22Rv1 (cell line): Measurements from ENCODE around the gene PRSS21.

ENCODE experiments used
- CTCF ChIP-seq: fragments of 450-650 bp; IDR thresholded peaks from 2 replicates; pipeline ENCODE4 v1.5.1; 2017; ENCODE audit warnings: mild to moderate bottlenecking
- ZFX ChIP-seq: fragments of 450-650 bp; IDR thresholded peaks from 2 replicates; pipeline ENCODE4 v1.6.1; 2017; ENCODE audit warnings: antibody characterized with exemption, borderline replicate concordance

- TF ChIP-seq ZFX (no peak), CTCF (no peak)
These were observed 24.7 kb downstream of the PRSS21 start for GRCh38 chr16:2841606-2842339.
